GM18526 (cell line): ENCODE measurements around the gene TNFRSF1A.

Experiments used
- POLR2A ChIP-seq: IDR thresholded peaks from 3 replicates; pipeline ENCODE4 v1.6.1; 2011; ENCODE audit not compliant: insufficient read length; ENCODE audit errors: extremely low read depth

TNFRSF1A gene

DNA sequence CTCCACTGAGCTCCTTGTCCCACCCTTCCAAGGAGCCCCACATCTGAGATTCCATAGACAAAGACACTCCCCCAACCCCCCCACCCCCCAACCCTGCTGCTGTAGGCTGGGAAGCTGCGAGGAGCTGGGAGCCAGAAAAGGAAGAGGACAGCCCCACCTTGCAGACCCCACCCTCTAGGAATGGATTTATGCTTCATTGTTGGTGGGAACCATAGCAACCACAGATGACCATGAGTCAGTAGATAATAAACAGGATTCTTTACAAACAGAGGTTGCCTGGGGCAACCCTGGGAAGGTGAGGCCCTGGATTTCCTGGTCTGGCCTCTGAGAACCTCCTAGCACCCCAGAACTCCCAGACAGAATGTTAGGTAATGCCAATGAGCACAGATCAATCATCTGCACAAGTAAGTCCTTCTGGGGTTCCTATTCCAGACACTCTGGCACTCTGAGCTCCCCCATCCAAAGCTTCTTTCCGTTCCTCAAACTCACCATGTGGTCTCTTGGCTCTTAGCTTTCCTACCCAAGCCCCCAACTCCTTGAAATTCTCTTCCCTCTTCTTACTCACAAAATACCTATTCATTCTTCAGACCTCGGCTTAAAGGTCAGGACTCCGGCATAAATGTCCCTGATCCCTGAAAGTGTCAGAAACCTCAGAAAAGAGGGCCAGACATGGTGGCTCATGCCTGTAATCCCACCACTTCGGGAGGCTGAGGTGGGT is 46.6 kb downstream of the TNFRSF1A start:
- TF ChIP-seq POLR2A = no peak

DNA sequence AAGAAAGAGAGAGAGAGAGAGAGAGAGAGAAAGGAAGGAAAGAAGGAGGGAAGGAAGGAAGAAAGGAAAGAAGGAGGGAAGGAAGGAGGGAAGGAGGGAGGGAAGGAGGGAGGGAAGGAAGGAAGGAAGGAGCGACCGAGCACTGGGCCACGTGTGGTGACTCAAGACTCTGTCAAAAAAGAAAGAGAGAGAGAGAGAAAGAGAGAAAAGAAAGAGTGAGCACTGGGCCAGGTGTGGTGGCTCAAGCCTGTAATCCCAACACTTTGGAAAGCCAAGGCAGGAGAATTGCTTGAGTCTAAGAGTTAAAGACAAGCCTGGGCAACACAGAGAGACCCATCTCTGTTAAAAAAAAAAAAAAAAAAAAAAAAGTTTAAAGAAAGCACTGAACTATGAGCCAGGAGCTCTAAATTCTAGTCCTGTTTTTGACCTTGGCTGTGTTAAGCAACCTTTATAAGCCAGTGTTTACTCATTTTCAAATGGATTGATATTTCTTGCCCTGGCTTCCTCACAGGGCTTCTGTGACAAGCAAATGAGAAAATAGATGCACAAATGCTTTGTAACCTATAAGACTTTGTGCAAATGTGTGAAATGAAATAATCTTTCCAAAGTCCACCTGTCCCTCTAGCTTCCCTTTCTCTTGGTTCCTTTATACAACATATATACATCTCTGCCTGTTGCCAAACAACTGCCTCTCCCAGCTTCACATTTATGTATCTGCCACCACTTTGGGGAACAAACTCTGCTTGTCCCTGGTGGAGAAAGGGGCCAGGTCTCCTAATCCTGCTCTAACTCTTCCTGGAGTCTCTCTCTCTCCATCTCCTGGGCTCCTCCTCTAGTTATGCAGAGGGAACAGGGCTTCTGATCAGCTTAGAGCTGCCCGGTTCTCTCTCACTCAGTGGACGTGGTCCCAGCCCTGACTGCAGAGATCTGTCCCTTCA is 47.5 kb downstream of the TNFRSF1A start:
- TF ChIP-seq POLR2A = no peak

- TF ChIP-seq POLR2A = no peak
These were observed 49.3 kb downstream of the TNFRSF1A start for GRCh38 chr12:6292606-6293005.

GRCh38 chr12:6288235-6288634 is 53.6 kb downstream of the TNFRSF1A start:
- no peak for TF ChIP-seq POLR2A

- no peak for TF ChIP-seq POLR2A
These were observed 56.2 kb downstream of the TNFRSF1A start for GRCh38 chr12:6285532-6286306.

GRCh38 chr12:6285063-6285477 is 56.8 kb downstream of the TNFRSF1A start:
- no peak for TF ChIP-seq POLR2A

DNA sequence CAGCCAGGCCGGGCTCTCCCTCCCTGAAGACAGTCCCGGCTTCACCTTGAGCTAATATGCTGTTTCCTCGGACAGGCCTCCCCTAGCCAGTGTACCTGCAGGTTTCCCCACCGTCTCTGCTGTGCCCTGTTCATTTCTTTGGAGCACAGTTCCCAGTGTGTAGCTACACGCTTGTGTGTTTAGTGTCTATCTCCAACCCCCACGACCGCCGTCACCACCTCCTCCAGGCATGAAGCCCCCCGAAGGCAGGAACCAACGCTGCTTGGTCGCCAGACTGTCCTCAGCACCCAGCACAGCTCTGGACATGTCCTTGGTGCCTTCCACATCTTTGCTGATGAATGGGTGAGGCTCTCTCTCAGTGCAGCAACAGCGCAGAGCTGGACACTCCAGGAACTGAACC is 57.6 kb downstream of the TNFRSF1A start:
- no peak for TF ChIP-seq POLR2A

- TF ChIP-seq POLR2A = no peak
These were observed 59.4 kb downstream of the TNFRSF1A start for GRCh38 chr12:6282453-6282840.

GRCh38 chr12:6281081-6281809 is 60.6 kb downstream of the TNFRSF1A start:
- no peak for TF ChIP-seq POLR2A

DNA sequence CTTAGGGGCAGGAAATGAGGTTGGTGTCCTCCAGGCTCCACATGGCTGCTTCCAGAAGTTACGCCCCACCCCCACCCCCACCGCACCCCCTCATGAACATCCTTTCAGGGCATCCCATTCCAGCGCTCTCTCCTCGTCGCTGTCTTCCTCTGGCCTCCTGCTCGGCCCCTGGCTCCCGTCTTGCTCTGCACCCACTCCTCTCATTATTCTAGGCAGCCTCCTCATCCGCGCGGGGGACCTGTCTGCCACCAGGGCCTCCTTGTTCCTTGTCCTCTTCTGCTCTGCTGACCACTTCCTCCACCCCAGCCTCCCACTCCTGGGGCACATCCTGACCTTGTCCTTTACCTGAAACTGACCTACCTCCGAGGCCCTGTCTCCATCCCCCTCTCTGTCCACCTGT is 61.2 kb downstream of the TNFRSF1A start:
- TF ChIP-seq POLR2A = no peak

DNA sequence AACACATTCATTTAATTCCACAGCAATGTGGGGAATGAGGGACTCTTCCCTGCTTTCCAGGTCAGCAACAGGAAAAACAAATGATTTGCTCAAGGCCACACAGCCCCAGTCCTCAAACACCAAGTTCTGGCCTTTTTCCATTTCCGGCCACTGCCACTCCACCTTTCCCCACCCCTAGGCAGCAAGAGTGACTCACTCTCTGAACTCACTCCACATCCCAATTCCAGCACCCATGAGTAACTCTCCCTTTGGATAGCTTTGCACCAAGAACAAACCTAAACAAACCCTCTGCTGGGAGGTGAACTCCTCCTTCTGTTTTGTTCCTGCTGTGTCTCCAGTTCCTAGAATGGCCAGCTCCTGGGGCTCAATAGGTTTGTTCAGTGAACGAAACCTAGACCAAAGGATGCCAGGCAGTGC is 61.8 kb downstream of the TNFRSF1A start:
- TF ChIP-seq POLR2A = no peak

GRCh38 chr12:6279631-6280030 is 62.2 kb downstream of the TNFRSF1A start:
- TF ChIP-seq POLR2A = no peak

DNA sequence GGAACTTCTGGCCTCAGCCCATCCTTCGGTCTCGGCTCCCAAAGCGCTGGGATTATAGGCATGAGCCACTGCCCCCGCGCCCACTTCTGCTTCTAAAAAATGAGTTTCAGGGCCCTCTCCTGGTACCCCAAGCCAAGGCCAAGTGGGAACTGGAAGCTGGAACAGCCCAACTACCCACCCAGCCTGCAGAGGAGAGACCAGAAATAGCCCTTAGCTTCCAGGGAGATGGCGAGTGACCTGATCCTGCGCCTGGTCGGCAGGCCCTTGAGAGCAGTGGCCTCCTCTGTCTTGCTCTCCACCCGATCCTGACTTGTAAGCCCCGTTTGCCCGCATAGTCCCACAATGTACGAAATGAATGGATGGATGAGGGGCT is 62.6 kb downstream of the TNFRSF1A start:
- no peak for TF ChIP-seq POLR2A
